ENCODE data around the gene APOBEC3H. TPM values are rescaled to one million over a fixed set of nuclear protein-coding genes. Genes with fewer than 3 reads are reported as not detected.
"Not testable (repeated sequence)": the region's sequence is repeated elsewhere in the genome, so short reads cannot be mapped to it uniquely, and the experiment has no call there.

APOBEC3H gene
- not detected for total RNA-seq

GRCh38 chr22:39097098-39098020, at the start of gene APOBEC3H:
Gene APOBEC3H (plus strand): TSS chr22:39097244. CDS start chr22:39100279, 3,035 bp downstream.
- intact Hi-C loops (cut with DNase I): no loop called here
- Histone ChIP-seq H3K27me3 (no peaks in the 10 kb centered on the region), H3K9me3 (no peaks in the 10 kb centered on the region), H3K27ac (no peak within 1 kb of the TSS), H3K4me1 (no peaks in the 10 kb centered on the region), H3K36me3 (replicated peaks in 1 of 2; ENCODE audit: insufficient read depth in 1 of 2, low read depth in 2 of 2) (no peaks in the 10 kb centered on the region), H3K4me3 (no peak within 1 kb of the TSS)
- TF ChIP-seq CTCF (IDR thresholded peaks at IDR 0.05): no peak
- TF ChIP-seq POLR2A (IDR thresholded peaks at IDR 0.05): no peak
- peak; percentile 13 for ATAC-seq
- peak in 2 of 4 donors; percentile 19 to 33 for DNase-seq
- WGBS, 2 donors: 80 to 84% methylated on average over 9 of the region's 9 CpGs

- WGBS, 2 donors: 72 to 86% methylated on average over 7 of the region's 7 CpGs
These were observed 47.6 kb upstream of the APOBEC3H start for GRCh38 chr22:39049486-39049885.

GRCh38 chr22:39051844-39052495, 45.1 kb upstream of the APOBEC3H start:
- H3K36me3 ChIP-seq (replicated peaks in 1 of 2; ENCODE audit: insufficient read depth in 1 of 2, low read depth in 2 of 2); H3K9me3 ChIP-seq; H3K27ac ChIP-seq; DNase-seq; H3K4me1 ChIP-seq; H3K4me3 ChIP-seq; ATAC-seq; H3K27me3 ChIP-seq; intact Hi-C loops (cut with DNase I): not testable (repeated sequence)
- WGBS, 2 donors: 65 to 79% methylated on average over 10 to 13 of the region's 18 CpGs

More at GRCh38 chr22:39049486-39049885, 47.6 kb upstream of the APOBEC3H start:
- intact Hi-C loops (cut with DNase I); ATAC-seq; H3K27me3 ChIP-seq; H3K36me3 ChIP-seq (replicated peaks in 1 of 2; ENCODE audit: insufficient read depth in 1 of 2, low read depth in 2 of 2); DNase-seq; H3K9me3 ChIP-seq; H3K27ac ChIP-seq; H3K4me3 ChIP-seq; H3K4me1 ChIP-seq: not testable (repeated sequence)

GRCh38 chr22:39055658-39056057, 41.4 kb upstream of the APOBEC3H start:
- H3K4me3 ChIP-seq: no peak overlapping the region
- WGBS, 2 donors: 75 to 82% methylated on average over 11 of the region's 11 CpGs
- ATAC-seq (no peak), DNase-seq (no peak)
- intact Hi-C loops (cut with DNase I): no loop called here
- no peaks in the 10 kb centered on the region for H3K4me1 ChIP-seq
- no peaks in the 10 kb centered on the region for H3K27me3 ChIP-seq
- no peak overlapping the region for H3K27ac ChIP-seq
- H3K36me3 ChIP-seq (replicated peaks in 1 of 2; ENCODE audit: insufficient read depth in 1 of 2, low read depth in 2 of 2): no peaks in the 10 kb centered on the region
- TF ChIP-seq CTCF (IDR thresholded peaks at IDR 0.05): no peak
- no peak for TF ChIP-seq POLR2A (IDR thresholded peaks at IDR 0.05)
- no peaks in the 10 kb centered on the region for H3K9me3 ChIP-seq

GRCh38 chr22:39061290-39061689, 35.8 kb upstream of the APOBEC3H start:
- H3K27me3 ChIP-seq; H3K36me3 ChIP-seq (replicated peaks in 1 of 2; ENCODE audit: insufficient read depth in 1 of 2, low read depth in 2 of 2); H3K4me1 ChIP-seq; H3K9me3 ChIP-seq; H3K27ac ChIP-seq; intact Hi-C loops (cut with DNase I); DNase-seq; H3K4me3 ChIP-seq; ATAC-seq: not testable (repeated sequence)
- WGBS, 2 donors: 52 to 64% methylated on average over 6 of the region's 6 CpGs

GRCh38 chr22:39061951-39062350, 35.1 kb upstream of the APOBEC3H start:
- H3K27ac ChIP-seq; H3K4me1 ChIP-seq; H3K9me3 ChIP-seq; ATAC-seq; DNase-seq; intact Hi-C loops (cut with DNase I); H3K27me3 ChIP-seq; H3K4me3 ChIP-seq; H3K36me3 ChIP-seq (replicated peaks in 1 of 2; ENCODE audit: insufficient read depth in 1 of 2, low read depth in 2 of 2): not testable (repeated sequence)
- WGBS, 2 donors: 74 to 79% methylated on average over 10 of the region's 10 CpGs

GRCh38 chr22:39063904-39064303, 33.1 kb upstream of the APOBEC3H start:
- H3K27me3 ChIP-seq; DNase-seq; H3K27ac ChIP-seq; ATAC-seq; H3K9me3 ChIP-seq; H3K4me1 ChIP-seq; H3K36me3 ChIP-seq (replicated peaks in 1 of 2; ENCODE audit: insufficient read depth in 1 of 2, low read depth in 2 of 2); intact Hi-C loops (cut with DNase I); H3K4me3 ChIP-seq: not testable (repeated sequence)
- 79 to 98% methylated on average over 8 of the region's 8 CpGs for WGBS, 2 donors

- H3K36me3 ChIP-seq (replicated peaks in 1 of 2; ENCODE audit: insufficient read depth in 1 of 2, low read depth in 2 of 2); H3K4me1 ChIP-seq; DNase-seq; H3K9me3 ChIP-seq; intact Hi-C loops (cut with DNase I); ATAC-seq; H3K4me3 ChIP-seq; H3K27ac ChIP-seq; H3K27me3 ChIP-seq: not testable (repeated sequence)
- WGBS, 2 donors: 82 to 86% methylated on average over 9 of the region's 9 CpGs
These were observed 30.4 kb upstream of the APOBEC3H start for GRCh38 chr22:39066442-39067276.
